HG02885 (cell line): ENCODE results near the gene BAZ1B.
"Not testable (repeated sequence)": the region's sequence is repeated elsewhere in the genome, so short reads cannot be mapped to it uniquely, and the experiment has no call there.

Source experiments
- ATAC-seq: cut with Tn5 transposase; IDR thresholded peaks from one replicate; pipeline ENCODE4 v1.9.1; 2021; ENCODE audit warnings: mild to moderate bottlenecking; ENCODE audit not compliant: unreplicated experiment, poor library complexity

BAZ1B gene

DNA sequence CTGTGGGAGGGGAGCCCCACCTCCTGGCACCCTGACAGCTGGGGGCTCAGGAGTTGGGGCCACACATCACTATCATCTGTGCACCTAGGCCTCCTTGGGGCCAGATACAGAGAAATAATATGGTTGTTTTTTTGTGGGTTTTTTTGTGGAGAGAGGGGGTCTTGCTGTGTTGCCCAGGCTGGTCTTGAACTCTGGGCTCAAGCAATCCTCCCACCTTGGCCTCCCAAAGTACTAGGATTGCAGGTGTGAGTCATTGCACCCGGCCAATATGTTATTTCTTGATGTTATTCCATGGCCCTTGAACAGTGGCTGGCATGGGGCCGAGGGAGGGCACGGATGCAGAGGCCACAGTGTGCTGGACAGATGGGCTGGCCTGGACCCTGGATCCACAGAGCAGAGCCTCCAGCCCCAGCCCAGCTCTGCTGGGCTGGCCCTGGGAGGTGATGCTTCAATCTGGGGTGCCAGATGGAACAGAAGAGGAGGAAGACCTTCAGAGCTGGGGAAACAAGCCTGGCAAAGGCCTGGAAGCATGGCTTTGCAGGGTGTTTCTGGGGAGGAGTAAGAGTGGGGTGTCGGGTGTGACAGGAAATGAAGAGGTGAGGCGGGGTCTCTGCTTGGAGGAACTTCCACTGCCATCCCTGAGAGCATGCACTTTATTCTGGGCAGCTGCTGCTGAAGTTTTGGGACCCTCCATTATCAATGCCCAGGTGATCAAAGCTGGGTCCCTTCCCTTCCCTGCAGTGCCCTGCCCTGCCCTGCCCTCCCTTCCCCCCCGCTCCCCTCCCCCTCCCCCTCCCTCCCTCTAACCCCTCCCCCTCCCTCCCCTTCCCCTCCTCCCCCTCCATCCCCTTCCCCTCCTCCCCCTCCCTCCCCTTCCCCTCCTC, 92.2 kb downstream of the BAZ1B start:
- no peak for ATAC-seq

DNA sequence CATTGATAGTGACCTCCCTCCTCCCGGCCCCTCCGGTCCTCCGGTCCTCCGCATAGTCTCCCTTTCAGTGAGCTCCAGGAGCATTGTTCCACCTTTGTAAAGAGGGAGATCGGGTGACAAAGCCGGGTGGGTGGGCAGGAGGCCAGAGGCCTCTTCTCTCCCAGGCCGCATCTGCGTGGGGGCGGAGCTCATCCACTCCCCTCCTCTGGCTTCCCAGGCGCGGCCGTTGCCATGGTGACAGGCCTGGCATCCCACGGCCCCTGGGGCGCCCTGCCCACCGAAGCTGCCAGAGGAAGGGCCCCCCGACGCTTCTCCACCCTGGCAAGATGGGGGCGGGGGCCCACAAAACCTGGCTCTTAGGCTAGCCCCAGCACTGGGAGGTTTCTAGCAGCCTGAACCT, 92.9 kb downstream of the BAZ1B start:
- ATAC-seq, result no peak

DNA sequence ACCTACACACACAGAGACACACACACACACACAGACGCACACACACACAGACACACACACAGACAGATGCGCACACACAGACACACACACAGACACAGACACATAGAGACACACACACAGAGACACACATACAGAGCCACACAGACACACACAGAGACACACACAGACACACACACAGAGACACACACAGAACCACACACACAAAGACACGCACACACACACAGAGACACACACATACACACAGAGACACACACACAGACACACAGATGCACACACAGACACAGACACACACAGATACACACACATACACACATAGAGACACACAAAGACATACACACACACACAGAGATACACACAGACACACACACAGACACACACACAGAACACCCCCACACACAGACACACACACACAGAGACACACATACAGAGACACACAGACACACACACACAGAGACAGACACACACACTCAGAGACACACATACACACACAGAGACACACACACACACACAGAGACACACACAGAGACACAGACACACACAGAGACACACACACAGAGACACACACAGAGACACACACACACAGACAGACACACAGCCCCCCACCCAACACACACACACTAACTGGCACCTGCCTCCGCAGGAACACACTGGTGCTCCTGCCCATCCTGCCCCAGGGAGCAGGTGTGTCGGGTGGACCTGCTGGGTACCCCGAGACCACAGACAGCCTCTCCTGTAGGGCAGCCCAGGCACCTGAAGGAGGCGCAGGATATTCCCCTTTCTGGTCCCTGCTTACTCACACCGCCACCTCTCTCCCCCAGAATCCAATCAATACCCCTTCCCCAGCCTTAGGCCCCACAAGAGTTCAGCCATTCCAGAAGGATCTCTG, 93.9 kb downstream of the BAZ1B start:
- no peak for ATAC-seq

DNA sequence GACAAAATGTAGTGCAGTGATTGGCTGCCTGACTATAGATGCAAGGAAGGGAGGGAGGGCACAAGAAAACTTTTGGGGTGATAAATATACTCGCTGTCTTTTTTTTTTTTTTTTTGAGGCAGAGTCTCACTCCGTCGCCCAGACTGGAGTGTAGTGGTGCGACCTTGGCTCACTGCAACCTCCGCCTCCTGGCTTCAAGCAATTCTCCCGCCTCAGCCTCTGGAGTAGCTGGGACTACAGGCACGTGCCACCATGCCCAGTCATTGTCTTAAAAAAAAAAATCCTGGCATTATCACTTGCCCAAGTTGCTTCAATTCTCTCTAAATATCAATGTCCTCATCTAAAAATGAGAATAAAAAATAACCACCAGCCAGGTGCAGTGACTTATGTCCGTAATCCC, 96.1 kb downstream of the BAZ1B start:
- ATAC-seq, result no peak

DNA sequence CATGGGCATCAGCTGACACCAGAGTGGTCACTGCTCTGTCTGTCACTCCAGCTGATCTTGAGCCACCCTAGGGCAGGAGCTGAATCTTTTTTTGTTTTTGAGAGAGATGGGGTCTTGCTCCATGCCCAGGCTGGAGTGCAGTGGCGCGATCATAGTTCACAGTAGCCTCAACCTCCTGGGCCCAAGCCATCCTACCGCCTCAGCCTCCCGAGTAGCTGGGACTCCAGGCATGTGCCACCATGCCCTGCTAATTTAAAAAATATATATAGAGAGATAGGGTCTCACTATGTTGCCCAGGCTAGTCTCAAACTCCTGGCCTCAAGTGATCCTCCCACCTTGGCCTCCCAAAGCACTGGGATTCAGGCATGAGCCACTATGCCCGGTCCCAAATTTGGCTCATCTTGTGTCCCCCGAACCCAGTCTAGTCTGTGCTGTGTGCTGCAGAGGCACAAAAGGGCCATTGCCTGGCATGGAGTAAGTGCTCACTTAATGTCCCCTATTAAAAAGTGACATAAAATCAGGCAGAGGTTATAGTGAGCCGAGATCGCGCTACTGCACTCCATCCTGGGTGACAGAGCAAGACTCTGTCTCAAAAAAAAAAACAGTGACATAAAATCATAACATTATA, 96.6 kb downstream of the BAZ1B start:
- no peak for ATAC-seq

DNA sequence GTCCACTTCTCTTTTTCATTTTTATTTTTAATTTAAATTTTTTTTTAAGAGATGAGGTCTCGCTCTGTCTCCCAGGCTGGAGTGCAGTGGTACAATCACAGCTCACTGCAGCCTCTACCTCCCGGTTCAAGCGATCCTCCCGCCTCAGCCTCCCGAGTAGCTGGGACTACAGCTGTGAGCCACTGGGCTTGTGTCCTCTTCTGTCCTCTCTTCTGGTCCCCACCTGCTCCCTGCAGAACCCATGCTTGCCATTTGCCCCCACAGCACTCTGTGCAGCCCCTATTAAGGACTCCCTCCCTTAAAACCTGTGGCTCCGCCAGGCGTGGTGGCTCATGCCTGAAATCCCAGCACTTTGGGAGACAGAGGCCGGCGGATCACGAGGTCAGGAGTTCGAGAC, 97.6 kb downstream of the BAZ1B start:
- no peak for ATAC-seq

DNA sequence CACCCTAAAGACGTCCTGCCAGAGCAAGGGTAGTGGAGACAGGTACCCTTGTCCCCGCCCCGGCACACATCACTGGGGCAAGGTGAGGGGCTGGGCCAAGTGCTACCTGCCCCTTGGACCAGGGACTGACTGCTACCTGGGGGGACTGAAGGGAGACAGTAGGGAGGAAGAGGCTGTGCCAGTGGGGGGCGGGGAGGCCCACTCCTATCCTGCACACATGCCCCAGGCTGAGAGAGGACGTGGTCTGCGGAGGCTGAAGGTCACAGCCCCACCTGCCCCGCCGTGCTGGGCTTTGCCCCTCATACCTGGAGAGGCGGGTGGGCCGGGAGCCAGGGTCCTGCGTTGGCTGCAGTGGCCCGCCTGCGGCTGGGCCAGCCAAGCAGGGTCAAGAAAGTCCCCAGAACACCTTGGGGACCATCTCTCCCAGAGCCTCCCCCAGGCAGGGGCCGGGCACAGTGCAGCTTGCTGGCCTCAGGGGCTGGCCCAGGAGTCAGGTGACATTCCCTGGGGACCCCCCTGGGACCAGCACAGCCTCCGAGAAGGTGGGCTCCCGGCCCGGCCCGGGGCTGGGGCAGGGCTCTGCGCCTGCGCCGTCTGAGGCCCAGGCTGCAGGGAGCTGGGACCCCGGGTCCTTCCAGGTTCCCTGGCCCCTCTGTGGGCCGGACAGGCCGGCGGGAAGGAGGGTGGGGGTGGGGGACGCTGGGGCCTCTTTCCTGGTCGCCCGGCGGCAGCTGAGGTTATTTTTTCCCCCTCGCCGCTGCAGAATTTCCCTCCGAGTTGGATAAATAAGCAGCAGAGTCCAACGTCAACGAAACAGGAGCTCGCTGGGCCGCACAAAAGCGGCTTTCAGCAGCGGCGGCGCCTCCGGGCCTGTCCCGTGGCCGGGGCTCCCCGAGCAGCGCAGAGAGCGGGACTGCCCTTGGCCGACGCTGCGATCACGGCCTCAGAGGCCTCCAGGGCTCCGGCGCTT, 98.3 kb downstream of the BAZ1B start:
- peak; percentile 64 for ATAC-seq

DNA sequence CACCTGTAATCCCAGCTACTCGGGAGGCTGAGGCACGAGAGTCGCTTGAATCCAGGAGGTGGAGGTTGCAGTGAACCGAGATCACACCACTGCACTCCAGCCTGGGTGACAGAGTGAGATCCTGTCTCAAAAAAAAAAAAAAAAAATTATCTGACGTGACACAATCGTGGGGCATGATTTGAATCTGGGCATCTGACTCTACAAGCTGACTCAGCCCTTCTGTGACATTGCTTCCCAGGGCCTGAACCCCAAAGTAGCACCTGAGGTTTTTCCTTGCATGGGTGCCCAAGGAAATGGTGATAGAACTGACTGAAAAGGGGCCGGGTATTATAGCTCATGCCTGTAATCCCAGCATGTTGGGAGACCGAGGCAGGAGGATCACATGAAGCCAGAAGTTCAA, 101.5 kb downstream of the BAZ1B start:
- not testable (repeated sequence) for ATAC-seq

DNA sequence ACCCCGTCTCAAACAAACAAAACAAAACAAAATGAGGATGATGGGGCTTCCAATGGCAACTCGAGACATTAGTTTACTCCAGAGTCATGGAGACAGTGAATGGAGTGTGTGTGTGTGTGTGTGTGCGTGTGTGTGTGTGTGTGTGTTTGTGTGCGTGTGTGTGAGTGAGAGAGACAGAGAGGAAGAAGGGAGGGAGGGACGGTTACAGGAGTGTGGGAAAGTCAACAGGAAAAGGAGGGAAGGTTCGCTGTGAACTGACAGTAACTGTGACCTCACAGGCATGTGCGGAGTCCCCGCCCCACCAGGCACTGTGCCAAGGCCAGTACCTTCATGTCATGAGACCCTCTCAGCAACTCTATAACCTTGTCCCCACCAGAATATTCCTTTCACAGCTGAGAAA, 102.1 kb downstream of the BAZ1B start:
- ATAC-seq, result not testable (repeated sequence)

DNA sequence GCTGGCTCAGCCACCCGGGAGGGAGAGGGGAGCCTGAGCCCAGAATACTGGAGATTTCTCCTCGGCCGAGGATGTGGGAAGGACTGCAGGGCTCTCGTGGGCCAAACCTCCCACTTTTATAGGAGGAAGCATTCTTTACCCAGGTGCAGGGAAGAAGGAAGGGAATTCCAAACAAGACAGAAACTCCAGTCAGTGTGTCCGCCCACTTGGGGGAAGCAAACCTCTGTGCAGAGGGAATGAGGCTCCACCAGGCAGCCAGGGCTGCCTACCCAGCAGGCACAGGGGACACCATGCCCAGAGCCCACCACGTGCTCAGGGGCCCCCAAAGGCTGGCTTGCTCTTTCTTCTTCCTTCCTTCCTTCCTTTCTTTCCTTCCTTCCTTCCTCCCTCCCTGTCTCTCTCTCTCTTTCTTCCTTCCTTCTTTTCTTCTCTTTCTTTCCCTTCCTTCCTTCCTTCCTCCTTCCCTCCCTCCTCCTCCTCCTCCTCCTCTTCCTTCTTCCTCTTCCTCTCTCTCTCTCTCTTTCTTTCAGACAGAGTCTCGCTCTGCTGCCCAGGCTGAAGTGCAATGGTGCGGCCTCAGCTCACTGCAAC, 103.9 kb downstream of the BAZ1B start:
- no peak for ATAC-seq

DNA sequence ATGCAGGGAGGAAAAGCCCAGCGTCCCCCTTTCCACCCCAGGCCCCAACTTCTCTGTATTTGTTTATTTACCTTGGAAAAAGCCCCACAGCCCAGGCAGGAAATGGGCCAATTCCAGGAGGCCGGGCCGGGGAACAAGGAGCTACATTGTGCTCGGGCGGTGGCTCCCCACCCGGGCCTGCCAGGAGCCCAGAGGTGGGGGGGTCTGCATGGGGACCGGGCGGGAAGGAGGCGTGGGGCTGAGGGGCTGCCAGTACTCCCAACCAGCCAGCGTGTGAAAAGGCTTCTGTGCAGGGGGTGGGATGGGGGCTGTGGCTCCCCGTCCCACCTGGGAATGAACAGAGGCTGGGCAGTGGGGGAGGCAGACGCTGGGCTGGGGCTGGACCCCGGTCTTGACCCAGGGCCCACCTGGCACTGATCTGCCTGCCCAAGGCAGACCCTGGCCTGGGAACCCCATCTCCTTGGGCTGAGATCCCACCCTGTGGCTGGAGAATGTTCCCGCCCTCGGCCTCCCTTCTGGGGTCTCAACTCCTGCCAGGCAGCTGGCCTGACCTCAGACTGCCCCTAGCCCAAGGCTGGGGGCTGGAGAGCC, 111.5 kb downstream of the BAZ1B start:
- ATAC-seq, result not testable (repeated sequence)

DNA sequence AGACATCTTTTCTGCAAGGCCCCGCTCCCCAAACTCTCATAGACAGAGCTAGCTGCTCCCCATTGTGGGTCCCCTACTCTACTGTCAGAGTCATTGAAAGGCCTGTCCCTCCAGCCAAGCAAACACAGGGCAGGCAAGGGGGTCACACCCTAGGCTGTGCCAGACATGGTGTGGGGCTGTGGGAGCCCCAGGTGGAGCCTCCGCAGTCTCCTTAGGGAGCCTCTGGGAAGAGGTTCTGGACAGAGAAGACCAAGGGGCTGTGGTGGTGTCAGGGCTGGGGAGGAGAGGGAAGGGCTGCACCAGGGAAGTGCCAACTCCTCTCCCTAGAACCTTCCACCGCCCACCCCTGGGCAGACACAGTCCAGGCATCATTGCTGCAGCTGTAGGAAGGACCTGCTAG, 117.2 kb downstream of the BAZ1B start:
- not testable (repeated sequence) for ATAC-seq

DNA sequence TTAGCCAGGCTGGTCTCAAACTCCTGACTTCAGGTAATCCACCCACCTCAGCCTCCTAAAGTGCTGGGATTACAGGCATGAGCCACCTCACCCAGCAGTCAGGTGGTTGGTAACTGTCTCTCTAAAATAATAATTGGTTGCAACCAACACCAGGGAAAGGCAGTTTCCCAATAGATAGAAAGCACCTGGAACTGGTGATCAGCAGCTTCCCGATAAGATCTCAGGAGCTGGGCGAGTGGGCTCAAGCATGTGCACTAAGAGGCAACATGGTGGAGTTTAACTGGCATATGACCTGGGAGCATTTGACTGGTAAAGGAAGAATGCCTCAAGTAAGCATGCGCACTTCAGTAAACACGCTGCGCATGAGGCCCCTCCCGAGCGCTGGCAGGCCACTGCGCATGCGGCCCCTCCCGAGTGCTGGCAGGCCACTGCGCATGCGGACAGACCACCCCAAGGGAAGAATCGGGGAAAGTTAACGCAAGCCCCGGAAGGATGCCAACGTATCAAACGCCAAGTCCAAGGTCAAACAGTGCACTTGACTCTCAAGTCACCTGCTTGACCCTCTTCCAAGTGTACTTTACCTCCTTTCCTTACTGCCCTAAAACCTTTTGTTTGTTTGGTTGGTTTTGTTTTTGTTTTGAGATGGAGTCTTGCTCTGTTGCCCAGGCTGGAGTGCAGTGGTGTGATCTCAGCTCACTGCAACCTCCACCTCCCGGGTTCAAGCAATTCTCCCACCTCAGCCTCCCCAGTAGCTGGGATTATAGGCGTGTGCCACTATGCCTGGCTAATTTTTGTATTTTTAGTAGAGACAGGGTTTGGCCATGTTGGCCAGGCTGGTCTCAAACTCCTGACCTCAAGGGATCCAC, 122.7 kb downstream of the BAZ1B start:
- ATAC-seq, result peak; percentile 62

DNA sequence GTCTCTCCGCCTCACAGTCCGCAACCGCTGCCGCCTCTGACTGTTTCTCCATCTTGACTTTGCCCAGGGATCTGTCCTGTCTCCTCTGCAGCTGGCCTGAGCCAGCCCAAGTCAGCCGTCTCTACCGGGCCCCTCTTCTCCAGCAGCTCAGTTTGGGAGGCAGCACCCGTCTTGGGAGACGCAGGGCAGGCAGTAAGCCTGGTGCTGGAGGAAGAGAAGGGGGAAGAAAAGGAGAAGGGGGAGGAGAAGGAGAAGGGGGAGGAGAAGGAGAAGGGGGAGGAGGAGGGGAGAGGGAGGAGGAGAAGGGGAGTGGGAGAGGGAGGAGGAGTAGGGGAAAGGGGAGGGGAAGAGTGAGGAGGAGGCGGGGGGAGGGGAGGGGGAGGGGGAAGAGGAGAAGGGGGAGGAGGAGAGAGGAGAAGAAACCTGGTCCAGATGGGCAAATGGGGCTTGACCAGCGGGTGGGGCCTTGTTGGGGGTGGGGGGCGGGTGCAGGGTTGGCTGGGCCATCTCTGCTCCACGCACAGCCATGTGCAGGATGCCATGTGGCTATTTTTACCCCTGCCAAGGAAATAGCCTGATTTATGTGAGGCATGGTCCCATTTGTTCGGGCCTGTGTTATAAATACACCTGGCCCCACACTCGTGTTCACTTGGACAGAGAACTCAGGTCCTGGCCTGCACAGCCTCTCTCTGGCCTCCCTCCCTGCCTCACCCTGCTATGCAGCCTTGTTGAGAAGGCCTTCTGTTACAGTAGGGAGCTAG, 124.4 kb downstream of the BAZ1B start:
- ATAC-seq, result no peak

DNA sequence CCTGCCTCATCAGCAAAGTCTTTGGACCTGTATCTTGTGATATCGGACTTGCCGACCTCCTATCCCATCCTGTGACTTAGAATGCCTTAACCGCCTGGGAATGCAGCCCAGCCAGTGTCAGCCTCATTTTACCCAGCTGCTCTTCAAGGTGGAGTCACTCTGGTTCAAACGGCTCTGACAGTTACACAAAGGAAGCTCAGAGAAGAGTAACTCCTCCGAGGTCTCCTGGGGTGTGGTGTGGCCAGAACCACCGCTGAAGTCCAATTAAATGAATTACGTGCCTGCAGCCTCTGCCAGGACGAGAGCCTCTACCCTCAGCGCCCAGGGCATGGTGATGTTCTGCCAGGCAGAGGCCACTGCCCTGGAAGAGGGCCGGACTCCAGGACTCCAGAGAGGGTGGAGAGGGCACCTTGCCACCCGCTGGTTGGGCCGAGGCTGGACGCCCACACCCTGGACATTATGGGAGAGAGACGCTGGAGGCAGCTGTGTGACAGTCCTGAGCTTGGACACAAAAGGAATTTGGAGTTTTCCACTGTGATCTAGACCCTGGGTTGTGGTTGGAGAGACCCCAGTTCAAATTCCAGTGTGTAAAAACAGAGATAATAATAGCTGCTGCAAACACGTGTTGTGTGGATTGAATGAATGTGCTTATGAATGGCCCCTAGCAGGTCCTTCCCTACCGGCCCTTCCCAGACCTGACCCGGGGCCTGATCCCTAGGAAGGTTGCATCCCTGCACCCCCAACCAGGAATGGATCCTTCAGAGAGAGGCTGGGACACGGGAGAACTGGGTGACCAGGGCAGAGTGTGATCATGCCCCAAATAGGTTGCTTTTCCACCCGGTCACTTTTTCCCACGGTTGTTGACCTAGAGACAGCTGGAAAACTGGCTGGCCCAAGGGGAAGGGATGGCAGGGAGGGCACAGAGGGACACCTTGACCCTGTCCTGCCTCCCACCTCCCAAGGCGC, 126.3 kb downstream of the BAZ1B start:
- ATAC-seq, result no peak

DNA sequence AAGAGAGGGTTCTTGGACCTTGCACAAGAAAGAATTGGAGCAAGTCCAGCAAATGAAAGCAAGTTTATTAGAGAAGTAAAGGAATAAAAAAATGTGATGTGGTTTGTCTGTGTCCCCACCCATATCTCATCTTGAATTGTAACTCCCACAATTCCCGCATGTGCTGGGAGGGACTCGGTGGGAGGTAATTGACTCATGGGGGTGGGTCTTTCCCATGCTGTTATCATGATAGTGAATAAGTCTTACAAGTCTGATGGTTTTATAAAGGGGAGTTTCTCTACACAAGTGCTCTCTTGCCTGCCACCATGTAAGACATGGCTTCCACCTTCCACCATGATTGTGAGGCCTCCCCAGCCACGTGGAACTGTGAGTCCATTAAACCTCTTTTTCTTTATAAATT, 127.7 kb downstream of the BAZ1B start:
- ATAC-seq, result no peak
